ENCODE measurements around the gene MMP21. TPM values are rescaled to one million over a fixed set of nuclear protein-coding genes. Genes with fewer than 3 reads are reported as not detected.
A peak's percentile ranks its signal among the peaks of the same experiment; 100 is the strongest.

The MMP21 gene
- total and polyA plus RNA-seq, 2 of the 13 experiments (the other 11 are each of a cell fraction or from before 2014, with no cell fraction given): not detected

- TF ChIP-seq, protein P1, sequence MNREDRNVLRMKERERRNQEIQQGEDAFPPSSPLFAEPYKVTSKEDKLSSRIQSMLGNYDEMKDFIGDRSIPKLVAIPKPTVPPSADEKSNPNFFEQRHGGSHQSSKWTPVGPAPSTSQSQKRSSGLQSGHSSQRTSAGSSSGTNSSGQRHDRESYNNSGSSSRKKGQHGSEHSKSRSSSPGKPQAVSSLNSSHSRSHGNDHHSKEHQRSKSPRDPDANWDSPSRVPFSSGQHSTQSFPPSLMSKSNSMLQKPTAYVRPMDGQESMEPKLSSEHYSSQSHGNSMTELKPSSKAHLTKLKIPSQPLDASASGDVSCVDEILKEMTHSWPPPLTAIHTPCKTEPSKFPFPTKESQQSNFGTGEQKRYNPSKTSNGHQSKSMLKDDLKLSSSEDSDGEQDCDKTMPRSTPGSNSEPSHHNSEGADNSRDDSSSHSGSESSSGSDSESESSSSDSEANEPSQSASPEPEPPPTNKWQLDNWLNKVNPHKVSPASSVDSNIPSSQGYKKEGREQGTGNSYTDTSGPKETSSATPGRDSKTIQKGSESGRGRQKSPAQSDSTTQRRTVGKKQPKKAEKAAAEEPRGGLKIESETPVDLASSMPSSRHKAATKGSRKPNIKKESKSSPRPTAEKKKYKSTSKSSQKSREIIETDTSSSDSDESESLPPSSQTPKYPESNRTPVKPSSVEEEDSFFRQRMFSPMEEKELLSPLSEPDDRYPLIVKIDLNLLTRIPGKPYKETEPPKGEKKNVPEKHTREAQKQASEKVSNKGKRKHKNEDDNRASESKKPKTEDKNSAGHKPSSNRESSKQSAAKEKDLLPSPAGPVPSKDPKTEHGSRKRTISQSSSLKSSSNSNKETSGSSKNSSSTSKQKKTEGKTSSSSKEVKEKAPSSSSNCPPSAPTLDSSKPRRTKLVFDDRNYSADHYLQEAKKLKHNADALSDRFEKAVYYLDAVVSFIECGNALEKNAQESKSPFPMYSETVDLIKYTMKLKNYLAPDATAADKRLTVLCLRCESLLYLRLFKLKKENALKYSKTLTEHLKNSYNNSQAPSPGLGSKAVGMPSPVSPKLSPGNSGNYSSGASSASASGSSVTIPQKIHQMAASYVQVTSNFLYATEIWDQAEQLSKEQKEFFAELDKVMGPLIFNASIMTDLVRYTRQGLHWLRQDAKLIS (CRISPR knock-in tag; IDR thresholded peaks at IDR 0.05): no peak
- TF ChIP-seq, protein P2, sequence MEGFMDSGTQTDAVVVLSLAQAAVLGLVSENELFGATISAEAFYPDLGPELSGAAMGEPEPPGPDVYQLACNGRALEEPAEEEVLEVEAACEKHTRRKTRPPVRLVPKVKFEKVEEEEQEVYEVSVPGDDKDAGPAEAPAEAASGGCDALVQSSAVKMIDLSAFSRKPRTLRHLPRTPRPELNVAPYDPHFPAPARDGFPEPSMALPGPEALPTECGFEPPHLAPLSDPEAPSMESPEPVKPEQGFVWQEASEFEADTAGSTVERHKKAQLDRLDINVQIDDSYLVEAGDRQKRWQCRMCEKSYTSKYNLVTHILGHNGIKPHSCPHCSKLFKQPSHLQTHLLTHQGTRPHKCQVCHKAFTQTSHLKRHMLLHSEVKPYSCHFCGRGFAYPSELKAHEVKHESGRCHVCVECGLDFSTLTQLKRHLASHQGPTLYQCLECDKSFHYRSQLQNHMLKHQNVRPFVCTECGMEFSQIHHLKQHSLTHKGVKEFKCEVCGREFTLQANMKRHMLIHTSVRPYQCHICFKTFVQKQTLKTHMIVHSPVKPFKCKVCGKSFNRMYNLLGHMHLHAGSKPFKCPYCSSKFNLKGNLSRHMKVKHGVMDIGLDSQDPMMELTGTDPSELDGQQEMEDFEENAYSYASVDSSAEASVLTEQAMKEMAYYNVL (CRISPR knock-in tag; IDR thresholded peaks at IDR 0.05; ENCODE audit: borderline replicate concordance): no peak; the same call in 1 of the 2 replicates
- TF ChIP-seq TRAFD1 (CRISPR knock-in tag; IDR thresholded peaks at IDR 0.05; ENCODE audit: borderline replicate concordance) (no peak), MTERF4 (CRISPR knock-in tag; IDR thresholded peaks at IDR 0.05) (peak; percentile 47; the same call in 1 of the 2 replicates), KDM5A (IDR thresholded peaks at IDR 0.05; ENCODE audit: borderline replicate concordance, low read length) (peak; percentile 35; the same call in 1 of the 2 replicates), ZNF75D (CRISPR knock-in tag; IDR thresholded peaks at IDR 0.05; ENCODE audit: borderline replicate concordance) (no peak), MYC (CRISPR knock-in tag; IDR thresholded peaks at IDR 0.05; ENCODE audit: borderline replicate concordance) (peak; percentile 87), MED1 (CRISPR knock-in tag; IDR thresholded peaks at IDR 0.05) (peak; percentile 20; the same call in 1 of the 2 replicates), NFKBIZ (CRISPR knock-in tag; IDR thresholded peaks at IDR 0.05) (no peak), KLF11 (CRISPR knock-in tag; IDR thresholded peaks at IDR 0.05) (no peak), NFE2L1 (CRISPR knock-in tag; IDR thresholded peaks at IDR 0.05; ENCODE audit: borderline replicate concordance) (no peak), THYN1 (CRISPR knock-in tag; IDR thresholded peaks at IDR 0.05; ENCODE audit: borderline replicate concordance, low read depth) (no peak), ZNF784 (CRISPR knock-in tag; IDR thresholded peaks at IDR 0.05; ENCODE audit: borderline replicate concordance) (peak; percentile 82), GATA4 (IDR thresholded peaks at IDR 0.05; ENCODE audit: borderline replicate concordance, low read depth) (no peak; the same call in 1 of the 2 replicates), ZFP90 (CRISPR knock-in tag; IDR thresholded peaks at IDR 0.05; ENCODE audit: borderline replicate concordance) (no peak; the same call in 1 of the 2 replicates)
- TF ChIP-seq, protein P3, sequence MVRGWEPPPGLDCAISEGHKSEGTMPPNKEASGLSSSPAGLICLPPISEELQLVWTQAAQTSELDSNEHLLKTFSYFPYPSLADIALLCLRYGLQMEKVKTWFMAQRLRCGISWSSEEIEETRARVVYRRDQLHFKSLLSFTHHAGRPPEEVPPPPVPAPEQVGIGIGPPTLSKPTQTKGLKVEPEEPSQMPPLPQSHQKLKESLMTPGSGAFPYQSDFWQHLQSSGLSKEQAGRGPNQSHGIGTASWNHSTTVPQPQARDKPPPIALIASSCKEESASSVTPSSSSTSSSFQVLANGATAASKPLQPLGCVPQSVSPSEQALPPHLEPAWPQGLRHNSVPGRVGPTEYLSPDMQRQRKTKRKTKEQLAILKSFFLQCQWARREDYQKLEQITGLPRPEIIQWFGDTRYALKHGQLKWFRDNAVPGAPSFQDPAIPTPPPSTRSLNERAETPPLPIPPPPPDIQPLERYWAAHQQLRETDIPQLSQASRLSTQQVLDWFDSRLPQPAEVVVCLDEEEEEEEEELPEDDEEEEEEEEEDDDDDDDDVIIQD (CRISPR knock-in tag; IDR thresholded peaks at IDR 0.05; ENCODE audit: low read depth): no peak; the same call in 1 of the 2 replicates
These were observed 47.4 kb upstream of the MMP21 start, which contains the start of the genes BCCIP and UROS (continued) for GRCh38 chr10:125822878-125823662.
